ENCODE measurements around the gene ATP5F1D.
A peak's percentile ranks its signal among the peaks of the same experiment; 100 is the strongest.

The ATP5F1D gene

DNA sequence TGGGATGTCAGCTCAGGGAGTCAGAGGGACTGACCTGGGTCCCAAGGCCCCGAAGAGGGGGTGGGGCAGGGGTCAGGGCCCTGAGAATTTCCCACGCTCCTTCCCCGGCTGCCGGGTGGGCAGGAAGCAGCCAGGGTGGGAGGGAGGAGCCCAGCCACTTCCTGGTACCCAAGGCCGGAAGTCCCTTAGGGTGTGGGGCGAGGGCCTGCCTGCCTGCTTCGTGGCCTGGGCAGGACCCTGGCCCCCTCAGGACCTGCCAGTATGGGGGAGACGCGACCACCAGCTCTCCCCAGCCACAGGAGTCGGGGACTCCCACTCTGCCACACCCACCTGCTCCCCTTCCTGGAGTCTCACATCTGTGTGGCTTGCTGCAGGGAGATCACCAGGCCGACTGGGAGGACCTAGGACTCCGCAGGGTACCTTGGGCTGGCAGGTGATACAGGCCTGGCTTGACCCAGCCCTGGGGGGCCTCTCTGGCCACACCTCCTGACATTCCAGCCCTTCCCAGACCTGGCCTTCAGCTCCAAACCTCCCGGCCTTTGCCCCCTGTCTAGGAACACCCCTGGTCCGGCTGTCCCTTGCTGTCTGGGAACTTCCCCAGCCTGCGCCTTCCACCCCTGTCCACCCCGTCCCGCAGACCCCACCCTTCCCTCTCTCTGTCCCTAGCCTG is 17.8 kb downstream of the ATP5F1D start:
- DNase-seq (ENCODE audit: low read depth) = peak; percentile 62

DNA sequence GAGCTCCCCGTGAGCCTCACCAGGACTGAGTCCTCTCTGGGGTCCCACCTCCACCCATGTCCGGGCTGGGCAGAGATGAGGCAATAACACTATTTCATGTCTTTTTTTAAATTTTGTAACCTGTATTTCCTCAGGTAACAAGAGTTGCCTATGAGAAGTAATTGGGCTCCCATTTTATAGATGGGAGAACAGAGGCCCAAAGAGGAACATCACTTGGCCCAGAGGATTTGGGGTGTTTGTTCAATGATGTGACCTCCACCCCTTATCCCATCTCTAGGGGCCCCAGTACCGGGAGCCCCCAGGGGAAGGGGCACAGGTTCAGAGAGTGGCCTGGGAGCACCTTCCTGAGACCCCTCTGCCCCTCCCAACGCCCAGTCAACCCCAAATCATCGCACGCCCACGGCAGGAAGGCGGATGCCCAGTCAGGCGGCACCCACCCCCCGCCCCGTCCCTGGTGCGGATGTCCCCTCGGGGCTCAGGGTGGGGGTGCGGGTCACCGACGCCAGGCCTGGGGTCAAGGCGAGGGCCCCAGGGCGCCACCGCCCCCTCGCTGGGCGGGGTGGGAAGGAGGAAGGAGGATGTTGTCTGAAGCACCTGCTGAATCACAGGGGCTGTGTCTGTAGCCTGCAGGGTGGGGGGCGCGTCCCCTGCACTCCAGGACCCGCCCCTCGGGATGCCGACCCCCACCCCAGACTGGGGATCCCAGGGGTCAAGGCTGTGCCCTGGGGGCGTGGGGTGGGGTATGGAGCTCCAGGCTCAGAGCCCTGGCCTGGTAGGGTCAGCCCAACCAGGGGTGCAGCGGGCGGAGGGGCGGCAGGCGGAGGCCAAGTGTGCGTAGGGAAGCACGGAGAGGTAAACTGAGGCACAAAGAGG is 18.6 kb downstream of the ATP5F1D start:
- DNase-seq (ENCODE audit: low read depth) = no peak

DNA sequence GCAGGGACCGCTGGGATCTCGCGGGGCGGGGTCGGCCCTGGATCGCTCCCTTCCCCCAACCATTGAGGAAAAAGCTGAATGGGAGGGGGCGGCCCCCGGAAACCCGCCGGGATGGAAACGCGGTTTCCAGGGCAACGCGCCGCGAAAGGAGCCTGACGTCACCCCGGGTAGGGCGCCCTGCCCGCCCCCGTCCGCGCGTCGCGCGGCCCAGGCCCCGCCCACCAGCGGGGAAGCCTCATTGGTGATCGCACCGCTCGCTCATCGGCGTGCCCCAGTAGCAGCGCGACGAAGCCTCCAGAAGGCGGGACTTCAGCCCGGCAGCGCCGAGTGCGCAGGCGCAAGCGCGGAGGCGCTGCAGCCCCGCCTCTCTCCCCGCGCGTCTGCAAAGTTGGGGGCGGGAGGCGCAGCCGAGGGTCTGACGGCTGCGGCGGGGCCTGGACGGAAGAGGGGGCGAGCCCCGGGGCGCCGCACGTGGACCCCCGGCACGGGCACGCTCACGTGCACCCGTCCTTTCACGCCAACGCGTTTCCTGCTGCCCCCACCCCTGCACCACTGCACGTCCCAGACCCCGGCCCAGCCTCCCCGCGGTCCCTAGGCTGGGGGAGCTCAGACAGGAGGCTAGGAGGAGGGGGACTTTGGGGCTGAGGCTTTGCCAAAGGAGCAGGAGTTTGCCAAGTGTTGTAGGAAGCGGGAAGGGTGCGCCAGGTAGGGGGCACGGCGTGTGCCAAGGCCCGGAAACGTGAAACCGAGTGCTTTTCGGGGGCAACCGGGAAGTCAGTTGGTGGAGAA is 19.4 kb downstream of the ATP5F1D start:
- DNase-seq (ENCODE audit: low read depth) = peak; percentile 98

DNA sequence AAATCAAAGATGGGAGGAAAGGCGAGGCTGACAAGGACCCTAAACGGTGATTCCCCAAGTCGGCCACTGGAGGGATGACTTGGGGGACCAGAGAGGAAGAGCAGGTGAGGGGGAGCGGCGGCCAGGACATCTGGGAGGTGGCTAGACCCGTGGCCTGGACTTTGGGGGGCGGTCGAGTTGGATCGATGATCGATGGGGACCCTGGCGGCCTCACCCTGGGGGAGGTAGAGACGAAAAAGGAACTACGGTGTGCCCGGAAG is 19.9 kb downstream of the ATP5F1D start:
- DNase-seq (ENCODE audit: low read depth) = no peak

DNA sequence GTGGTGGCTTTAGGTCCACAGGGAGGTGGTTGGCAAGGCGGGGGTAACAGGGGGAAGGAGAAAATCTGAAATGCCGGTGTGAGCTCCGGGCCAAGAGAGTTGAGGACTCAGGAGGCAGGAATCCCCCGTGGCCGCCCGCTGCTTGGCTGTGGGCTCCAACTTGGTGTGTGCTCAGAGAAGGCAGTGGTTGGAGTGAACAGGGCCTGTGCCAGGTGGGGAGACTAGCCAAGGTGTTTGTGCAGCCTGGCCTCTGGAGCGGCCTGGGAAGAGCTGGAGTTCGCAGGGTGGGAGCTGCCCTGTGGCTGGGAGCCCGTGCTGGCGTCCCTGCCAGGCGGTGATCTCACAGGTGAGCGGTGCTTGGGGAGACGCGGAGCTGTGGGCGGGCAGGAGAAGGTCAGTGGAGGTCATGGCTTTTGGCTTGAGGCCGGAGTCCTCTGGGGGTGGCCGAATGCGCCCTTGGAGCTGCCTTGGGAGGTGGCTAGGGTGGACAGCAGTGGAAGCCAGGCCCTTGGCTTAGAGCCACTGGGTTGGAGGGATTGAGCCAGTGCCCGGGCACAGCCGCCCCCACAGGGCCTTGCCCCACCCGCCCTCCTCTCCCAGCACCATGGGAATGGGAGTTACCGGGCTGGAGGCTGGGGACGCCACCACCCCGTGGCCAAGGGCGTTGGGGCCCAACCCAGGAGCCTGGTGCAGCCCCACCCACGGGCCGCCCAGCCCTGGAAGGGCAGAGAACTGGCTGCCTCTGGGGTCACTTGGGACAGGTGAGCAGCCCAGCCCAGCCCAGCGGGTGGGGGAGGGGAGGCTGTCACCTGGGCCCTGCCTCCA is 20.5 kb downstream of the ATP5F1D start:
- no peak for DNase-seq (ENCODE audit: low read depth)

DNA sequence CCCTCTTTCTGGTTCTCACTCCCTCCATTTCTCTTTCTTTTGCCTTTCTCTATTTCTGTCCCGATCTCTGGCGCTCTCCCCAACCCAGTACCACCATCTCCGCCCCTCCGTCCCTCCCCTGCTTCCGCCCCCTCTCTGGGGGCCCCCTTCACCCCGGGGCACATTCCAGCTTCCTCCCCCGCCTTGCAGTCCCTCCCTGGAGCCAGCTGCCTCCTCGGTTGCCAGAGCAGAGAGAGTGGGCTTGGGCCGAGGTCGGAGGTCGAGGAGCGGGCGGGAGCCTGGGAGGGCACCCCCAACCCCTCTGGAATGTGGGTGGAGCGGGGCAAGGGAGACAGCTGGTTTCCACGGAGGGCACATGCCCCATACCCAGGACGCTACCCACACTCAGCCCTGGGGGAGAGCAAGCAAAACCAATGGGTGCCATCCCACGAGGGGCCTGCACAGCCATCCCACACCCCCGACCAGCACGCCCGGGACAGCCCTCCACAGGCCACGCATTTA is 21.1 kb downstream of the ATP5F1D start:
- DNase-seq (ENCODE audit: low read depth) = no peak

DNA sequence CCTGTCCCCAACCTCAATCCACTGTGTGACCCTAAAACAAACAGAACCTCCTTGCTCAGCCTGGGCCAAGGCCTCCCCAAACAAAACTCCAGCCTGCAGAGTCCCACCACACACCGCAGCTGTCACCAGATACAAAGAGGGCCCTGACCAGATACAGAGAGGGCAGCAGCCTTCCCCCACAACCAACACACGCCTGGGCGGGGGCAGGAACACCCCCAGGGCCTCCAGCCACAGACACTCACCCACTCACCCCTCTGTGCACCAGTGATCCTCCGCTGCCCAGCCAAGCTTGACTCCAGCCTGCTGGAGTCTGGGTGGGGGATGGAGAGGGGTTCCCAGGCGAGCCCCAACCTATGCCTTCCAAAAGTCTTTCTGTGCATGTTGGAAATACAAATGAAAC is 21.6 kb downstream of the ATP5F1D start:
- no peak for DNase-seq (ENCODE audit: low read depth)

DNA sequence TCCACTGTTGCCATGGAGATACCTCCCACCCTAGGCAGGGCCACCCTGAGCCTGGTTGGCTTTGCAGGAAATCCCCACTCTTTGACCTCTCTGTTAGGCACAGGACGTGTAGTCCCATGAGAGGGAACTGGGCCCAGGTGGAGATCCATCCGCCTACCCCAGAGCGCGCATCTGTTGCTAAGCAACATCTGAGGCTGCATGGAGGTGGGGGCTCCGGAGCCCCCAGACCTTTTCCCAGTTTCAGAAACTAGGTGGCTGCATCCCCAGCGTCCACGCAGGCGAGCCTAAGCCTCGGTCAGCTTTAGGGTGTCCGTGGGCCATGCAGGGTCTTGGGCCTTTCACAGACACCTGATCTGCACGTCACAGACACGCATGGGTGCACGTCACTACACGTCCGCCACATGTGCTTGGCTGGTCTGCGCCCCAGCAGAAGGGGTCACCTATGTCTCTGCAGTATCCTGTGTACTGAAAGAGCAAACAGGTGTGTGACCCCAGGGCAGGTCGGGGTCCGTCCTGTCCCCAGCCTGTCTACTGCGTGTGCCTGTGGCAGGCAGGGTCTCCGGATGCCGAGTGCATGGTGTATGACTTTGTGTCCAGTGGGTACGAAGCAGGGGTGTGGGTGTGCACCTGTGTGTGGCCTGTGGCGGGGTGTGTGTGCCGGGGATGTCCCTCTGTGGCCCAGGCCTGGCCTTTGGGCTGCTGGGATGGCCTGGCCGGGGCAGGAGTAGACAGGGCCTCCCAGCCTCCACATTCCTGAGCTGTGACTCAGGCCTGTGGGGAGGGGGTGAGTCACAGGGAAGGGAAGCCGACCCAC is 23.5 kb downstream of the ATP5F1D start:
- DNase-seq (ENCODE audit: low read depth) = no peak

DNA sequence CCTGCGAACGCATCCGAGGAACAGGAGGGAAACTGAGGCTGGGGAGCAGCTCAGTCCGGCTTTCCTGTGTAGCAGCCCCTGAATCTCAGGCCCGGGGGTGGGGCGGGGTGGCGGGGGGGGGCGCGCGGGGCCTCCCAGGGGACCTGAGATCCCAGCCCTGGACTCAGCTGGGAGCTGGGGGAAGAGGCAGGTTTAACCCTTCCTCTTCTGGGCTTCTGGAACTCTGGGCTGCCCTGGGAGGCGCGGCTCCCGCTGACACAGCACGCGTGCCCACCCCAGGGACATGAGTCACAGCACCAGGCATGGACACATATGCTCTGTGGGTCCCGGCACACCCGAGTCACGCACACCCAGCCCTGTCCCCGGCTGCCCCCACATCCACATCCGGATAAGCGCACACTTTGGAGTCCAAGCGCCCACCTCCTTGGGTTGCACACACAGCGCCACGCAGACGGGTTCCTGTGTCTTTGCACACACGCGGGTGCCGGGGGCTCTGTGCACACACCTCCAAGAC is 24.1 kb downstream of the ATP5F1D start:
- DNase-seq (ENCODE audit: low read depth) = no peak

DNA sequence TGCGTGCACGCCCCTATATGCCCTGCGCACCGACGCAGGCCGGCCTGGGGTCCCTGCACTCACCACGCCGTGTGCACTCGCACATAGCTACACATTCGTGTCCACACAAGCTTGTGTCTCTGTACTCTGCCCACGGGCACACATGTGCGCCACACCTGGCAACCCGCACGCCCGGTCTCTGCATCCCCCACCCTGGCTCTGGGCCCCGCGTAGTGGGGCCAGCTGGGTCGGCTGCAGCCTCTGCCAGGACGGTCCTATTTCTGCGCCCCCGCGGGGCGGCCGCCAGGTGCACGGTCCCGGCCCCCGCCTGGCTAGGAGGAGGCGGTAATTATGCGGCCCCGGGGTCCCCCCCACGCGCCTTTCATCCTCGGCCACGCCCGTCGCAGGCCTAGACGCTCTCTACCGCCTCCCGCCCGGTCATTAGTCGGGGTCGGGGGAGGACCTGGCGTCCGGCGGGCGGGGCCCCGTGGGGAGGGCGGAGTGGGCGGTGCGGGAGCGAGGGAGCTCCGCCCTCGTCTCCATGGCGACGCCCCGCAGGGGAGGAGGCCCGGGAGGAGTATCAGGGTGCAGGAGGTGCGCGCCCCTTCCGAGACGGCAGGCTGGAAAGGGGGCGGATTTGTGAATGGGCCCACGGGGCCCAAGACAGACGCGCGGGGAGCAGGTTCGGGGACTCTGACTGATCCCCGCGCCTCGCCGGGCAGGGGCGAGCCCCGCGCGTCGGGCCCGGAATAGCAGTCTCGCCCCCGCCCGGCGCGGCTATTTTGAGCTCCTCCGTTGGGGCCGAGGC is 24.8 kb downstream of the ATP5F1D start:
- peak; percentile 81 for DNase-seq (ENCODE audit: low read depth)

DNA sequence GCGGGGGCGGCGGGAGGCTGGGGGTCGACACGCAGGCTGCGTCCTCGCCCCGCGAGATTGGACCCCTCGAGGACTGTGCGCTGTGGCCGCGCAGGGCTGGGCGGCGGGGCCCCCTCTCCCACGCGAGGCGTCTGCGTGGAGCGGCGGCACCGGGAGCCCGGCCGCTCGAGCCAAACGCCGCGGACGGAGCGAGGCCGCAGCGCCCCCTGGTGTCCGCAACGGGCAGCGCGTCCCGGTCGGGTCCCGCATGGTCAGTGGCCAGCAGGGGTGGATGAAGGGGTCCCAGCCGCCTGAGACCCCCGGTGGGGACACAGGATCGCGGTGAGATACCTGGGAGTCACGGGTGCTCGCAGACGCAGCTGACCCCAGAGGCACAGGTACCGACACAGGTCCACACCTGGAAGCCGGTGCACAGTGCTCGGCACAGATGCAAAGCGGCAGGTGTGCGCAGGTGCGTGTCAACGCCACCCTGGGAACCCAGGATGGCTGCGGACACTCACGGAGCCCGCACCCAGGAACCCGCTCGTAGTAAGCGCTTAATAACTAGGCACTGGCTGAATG is 25.4 kb downstream of the ATP5F1D start:
- DNase-seq (ENCODE audit: low read depth) = peak; percentile 63

DNA sequence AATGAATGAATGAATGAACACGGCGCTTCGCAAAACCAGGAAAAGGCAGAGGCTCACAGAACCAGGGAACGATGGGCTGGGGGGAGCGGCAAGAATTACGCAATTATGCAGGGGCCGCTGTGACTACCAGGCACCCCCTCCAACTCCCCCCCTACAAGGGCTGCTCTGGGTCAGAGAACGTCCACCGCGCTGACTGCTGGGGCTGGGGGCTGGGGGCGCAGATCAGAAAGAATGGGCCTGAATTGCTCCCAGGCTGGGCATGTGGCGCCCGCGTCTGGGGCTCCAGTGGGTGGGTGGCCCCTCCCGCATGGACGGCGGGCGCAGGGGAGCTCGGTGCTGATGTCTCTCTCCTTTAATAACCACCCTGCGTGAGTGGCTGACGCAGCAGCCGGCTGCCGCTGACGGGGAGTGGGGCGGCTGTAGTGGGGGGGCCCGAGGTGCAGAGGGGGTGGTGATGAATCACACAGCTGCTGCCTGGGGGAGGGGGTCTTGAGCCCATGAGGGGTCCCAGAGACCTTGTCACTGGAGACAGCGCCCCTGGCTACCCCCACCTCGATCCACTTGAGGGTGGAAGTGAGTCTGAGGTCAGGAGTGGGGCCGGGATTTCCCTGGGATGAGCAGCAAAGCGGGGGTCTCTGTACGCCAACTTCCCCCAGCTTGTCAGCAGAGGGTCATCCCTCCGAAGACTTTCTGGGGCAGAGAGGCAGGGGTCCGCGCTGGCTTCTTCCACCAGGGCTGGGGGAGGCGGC is 26.1 kb downstream of the ATP5F1D start:
- no peak for DNase-seq (ENCODE audit: low read depth)

DNA sequence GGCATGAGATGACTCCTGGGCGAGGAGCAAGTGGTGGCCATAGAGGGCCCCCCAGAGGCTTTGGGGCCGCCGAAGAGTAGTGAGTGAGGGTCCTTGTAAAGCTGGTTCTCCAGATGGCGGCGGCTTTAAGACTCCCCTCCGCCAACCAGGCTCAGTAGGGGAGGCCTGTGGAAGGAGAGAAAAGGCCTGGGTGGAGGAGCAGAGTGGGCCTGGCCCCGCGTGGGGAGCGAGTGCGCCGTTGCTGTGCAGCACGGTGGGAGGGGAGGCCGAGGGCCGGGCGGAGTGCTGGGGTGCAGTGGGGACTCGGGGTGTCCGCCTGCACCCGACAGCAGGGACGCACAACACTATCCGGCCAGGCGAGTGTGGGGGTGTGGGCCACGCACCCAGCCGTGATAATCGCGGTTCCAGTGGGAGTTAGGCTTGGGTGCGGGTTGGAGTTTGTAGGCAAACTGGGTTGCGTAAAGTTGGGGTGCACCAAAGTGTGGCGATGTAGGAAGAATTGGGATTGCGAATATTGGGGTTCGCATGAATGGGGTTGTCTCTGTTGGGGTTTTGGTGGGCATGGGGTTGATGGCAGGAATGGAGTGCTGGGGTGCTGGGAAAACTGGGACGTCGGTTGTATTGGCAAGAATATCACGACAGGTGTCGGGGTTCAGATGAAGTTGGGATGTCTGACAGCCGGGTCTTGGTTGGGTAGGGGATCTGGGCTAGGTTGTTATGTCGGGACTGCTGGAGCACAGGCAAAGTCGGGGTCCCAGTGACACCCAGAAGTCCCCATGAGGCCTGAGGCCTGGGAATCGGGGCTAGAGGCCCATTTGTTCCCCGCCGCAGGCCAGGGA is 26.9 kb downstream of the ATP5F1D start:
- DNase-seq (ENCODE audit: low read depth) = no peak

DNA sequence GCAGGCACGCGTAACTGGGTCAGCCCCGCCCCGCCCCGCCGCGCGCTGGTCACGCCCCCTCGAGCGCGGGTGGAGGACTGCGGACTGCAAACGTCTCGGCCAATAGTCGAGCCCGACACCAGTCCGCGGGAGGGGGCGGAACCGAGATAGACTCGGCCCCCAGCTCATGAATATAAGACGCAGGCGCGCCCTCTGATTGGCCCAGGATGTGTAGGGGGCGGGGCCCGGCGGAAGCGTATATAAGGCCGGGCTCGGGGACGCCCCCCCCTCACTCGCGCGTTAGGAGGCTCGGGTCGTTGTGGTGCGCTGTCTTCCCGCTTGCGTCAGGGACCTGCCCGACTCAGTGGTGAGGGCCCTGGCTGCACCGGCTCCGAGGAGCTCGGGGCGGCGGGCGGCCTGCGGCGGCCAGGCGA is 27.5 kb downstream of the ATP5F1D start, which contains the start of gene CIRBP:
Gene CIRBP, plus strand, starts transcription at position 268 of the 413 bp plus-strand sequence. CDS start 1,602 bp downstream, outside the sequence.
- peak; percentile 98 for DNase-seq (ENCODE audit: low read depth)

DNA sequence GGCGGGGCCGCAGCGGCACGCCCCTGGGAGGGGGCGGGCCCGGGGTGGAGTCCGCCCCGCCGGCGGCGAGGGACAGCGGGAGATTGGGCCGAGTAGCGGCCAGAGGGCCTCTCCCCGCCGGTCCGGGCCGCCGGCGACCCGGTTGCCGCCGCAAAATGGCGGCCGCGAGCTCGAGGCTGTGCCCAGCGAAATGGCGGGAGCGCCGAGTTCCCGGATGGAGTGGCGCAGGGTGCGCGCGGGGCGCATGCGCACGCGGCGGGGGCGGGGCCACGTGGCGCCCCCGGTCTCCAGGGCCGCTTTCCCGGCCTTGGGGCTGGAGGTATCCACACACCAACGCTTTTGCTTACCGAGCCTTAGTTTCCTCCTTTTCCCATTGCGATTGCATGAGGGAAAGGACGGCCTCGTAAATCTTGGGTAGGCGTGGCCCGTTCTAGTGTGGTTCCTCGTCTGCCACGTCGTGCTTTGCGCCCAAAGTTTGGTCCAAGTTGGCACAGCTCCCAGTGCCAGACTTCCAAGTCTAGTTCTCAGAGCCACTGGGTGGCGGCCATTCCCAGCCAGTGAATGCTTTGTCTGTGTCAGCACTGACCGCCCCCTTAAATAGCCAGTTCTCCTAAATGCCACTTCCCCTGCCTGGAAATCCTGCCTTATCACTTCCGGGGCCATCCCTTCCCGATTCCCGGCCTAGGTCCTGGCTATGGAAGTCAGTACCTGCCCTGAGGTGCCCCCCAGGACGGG is 28.1 kb downstream of the ATP5F1D start:
- DNase-seq (ENCODE audit: low read depth) = peak; percentile 83

DNA sequence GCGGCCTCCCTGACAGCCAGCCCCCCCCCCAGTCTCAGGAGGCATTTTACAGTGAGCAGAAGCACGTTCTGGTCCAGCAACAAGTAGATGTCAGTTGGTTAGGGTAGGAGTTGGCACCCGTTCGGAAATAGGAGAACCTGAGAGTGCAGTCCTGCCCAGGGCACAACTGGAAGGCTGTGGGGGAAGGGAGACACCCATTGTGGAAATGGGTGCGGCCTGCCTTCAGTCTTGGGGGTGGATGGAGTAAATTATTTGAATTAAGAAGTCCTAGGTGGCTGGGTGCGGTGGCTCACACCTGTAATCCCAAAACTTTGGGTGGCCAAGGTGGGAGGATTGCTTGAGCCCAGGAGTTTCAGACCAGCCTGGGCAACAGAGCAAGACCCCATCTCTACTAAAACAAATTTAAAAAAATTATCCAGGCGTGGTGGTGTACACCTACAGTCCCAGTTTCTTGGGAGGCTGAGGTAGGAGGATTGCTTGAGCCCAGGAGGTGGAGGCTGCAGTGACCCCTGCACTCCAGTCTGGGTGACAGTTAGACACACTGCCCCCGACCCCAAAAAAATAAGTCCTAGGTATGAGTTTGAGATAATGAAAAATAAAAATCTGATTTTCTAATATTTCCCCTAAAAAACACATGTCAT is 28.8 kb downstream of the ATP5F1D start:
- DNase-seq (ENCODE audit: low read depth) = no peak

Measured in activated T-helper 1 cell treated with Interleukin-2 at 50 U/mL for 16 hours (primary cell).